ENCODE measurements around the gene AIRE.
"Not testable (repeated sequence)": the region's sequence is repeated elsewhere in the genome, so short reads cannot be mapped to it uniquely, and the experiment has no call there.

DNA sequence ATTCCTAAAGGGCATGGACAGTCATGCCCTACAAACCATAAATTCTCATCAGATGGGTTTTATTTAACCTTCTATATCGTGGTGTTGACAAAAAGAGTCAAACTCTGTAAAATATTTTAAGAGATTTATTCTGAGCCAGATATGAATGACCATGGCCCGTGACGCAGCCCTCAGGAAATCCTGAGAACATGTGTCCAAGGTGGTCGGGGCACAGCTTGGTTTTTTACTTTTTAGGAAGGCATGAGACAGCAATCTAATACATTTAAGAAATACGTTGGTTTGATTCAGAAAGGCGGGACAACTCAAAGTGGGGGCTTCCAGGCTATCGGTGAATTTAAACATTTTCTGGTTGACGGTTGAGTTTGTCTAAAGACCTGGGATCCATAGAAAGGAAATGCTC lies 57.3 kb downstream of the AIRE start:
- not testable (repeated sequence) for TF ChIP-seq CTCF, POLR2A (IDR thresholded peaks at IDR 0.05)
